Measurements from ENCODE around the gene IZUMO1.
"Not testable (repeated sequence)": the region's sequence is repeated elsewhere in the genome, so short reads cannot be mapped to it uniquely, and the experiment has no call there.

Gene IZUMO1

GRCh38 chr19:48746738-48747575 lies at the start of gene IZUMO1:
IZUMO1 (minus strand) TSS chr19:48746909; CDS start chr19:48745859, 1,050 bp downstream.
- no peak for DNase-seq

- no peak for DNase-seq
These were observed 49.0 kb upstream of the IZUMO1 start for GRCh38 chr19:48795685-48796070.

- DNase-seq = no peak
These were observed 48.5 kb upstream of the IZUMO1 start for GRCh38 chr19:48795055-48795684.

- no peak for DNase-seq
These were observed 47.6 kb upstream of the IZUMO1 start for GRCh38 chr19:48794291-48794690.

GRCh38 chr19:48793271-48793670 lies 46.6 kb upstream of the IZUMO1 start:
- DNase-seq = no peak

GRCh38 chr19:48787331-48787730 lies 40.6 kb upstream of the IZUMO1 start:
- not testable (repeated sequence) for DNase-seq

GRCh38 chr19:48786422-48786821 lies 39.7 kb upstream of the IZUMO1 start:
- DNase-seq = not testable (repeated sequence)

- DNase-seq = no peak
These were observed 37.8 kb upstream of the IZUMO1 start for GRCh38 chr19:48784527-48784926.

GRCh38 chr19:48780631-48781391 lies 34.1 kb upstream of the IZUMO1 start:
- no peak for DNase-seq

GRCh38 chr19:48779636-48780035 lies 32.9 kb upstream of the IZUMO1 start:
- DNase-seq = no peak

- DNase-seq = no peak
These were observed 31.0 kb upstream of the IZUMO1 start for GRCh38 chr19:48777720-48778119.

GRCh38 chr19:48777139-48777538 lies 30.4 kb upstream of the IZUMO1 start:
- DNase-seq = no peak

GRCh38 chr19:48772503-48772953 lies 25.8 kb upstream of the IZUMO1 start:
- DNase-seq = no peak

GRCh38 chr19:48770734-48771472 lies 24.2 kb upstream of the IZUMO1 start:
- no peak for DNase-seq

GRCh38 chr19:48770266-48770665 lies 23.6 kb upstream of the IZUMO1 start:
- DNase-seq = no peak

- no peak for DNase-seq
These were observed 22.4 kb upstream of the IZUMO1 start for GRCh38 chr19:48768994-48769713.

- not testable (repeated sequence) for DNase-seq
These were observed 21.6 kb upstream of the IZUMO1 start for GRCh38 chr19:48768171-48768753.

GRCh38 chr19:48765816-48766215 lies 19.1 kb upstream of the IZUMO1 start:
- DNase-seq = not testable (repeated sequence)

- no peak for DNase-seq
These were observed 13.9 kb upstream of the IZUMO1 start for GRCh38 chr19:48760504-48761205.

GRCh38 chr19:48757741-48758144 lies 11.0 kb upstream of the IZUMO1 start:
- DNase-seq = no peak

GRCh38 chr19:48757089-48757675 lies 10.5 kb upstream of the IZUMO1 start:
- DNase-seq = no peak
